ENCODE data around the gene SPEG. TPM values are rescaled to one million over a fixed set of nuclear protein-coding genes. Genes with fewer than 3 reads are reported as not detected.

SPEG gene
- total and polyA plus RNA-seq, 2 of the 8 experiments (the other 6 are each of a cell fraction or from before 2014, with no cell fraction given): 19.9 to 32.0 TPM

- no peak overlapping the region; the same call in 1 of the 2 replicates for H2BK5ac ChIP-seq (ENCODE audit: low read depth, low read length)
- H3K14ac ChIP-seq (ENCODE audit: insufficient read length): no peak overlapping the region
- H3K4ac ChIP-seq (replicated peaks; ENCODE audit: insufficient read length, low read depth, low read length): no peak overlapping the region
- peaks cover 0 to 4% (median 0%) of the 10 kb centered on the region in 4 experiments; a peak in 2 of 7 replicates for H3K27me3 ChIP-seq (replicated peaks in 1 of 4; ENCODE audit: control insufficient read depth in 3 of 4, extremely low read depth in 1 of 4, insufficient read depth in 3 of 4, low read length in 3 of 4)
- no peak overlapping the region; the same call in 1 of the 2 replicates for H2BK15ac ChIP-seq (ENCODE audit: low read length)
- H3K4me1 ChIP-seq (replicated peaks in 1 of 4; ENCODE audit: control insufficient read depth in 3 of 4, insufficient read depth in 4 of 4, low read length in 3 of 4): peaks cover 5 to 28% (median 19%) of the 10 kb centered on the region in 4 experiments
- CTCF ChIA-PET (ENCODE audit: partially characterized antibody): interaction anchor here (0.6 to 113.1 kb wide), 47 partner anchors 8 to 871 kb away, joined by 3 to 7248 read pairs (median 6); partner anchors contain the start of genes ASIC4, DES, GLB1L and GMPPA
- H2AFZ ChIP-seq (ENCODE audit: low read length): no peak overlapping the region
- 11% methylated on average over 45 of the region's 48 CpGs; no CpG with 5 or more reads in 1 of the 2 experiments for WGBS, 2 experiments (ENCODE audit: extremely low coverage in 1 of 2, insufficient coverage in 1 of 2, insufficient read length in 1 of 2, insufficient replicate concordance in 2 of 2, low coverage in 1 of 2, low lambda C conversion rate in 2 of 2, missing lambda C conversion rate in 1 of 2)
- H2BK120ac ChIP-seq (replicated peaks; ENCODE audit: low read depth, low read length): no peak overlapping the region
- POLR2A ChIA-PET (ENCODE audit: partially characterized antibody): interaction anchor here (0.6 to 5.4 kb wide), 11 partner anchors 10 to 154 kb away, joined by 3 to 23 read pairs (median 5); partner anchors contain the start of genes INHA, OBSL1 and STK11IP
- H4K91ac ChIP-seq (replicated peaks; ENCODE audit: insufficient read length, low read length): no peak overlapping the region
- peaks cover 11 to 17% of the 10 kb centered on the region in 2 experiments for H4K20me1 ChIP-seq (replicated peaks in 1 of 2; ENCODE audit: control insufficient read depth in 1 of 2, insufficient read depth in 2 of 2, low read length in 2 of 2)
- H3K79me2 ChIP-seq (ENCODE audit: control insufficient read depth in 1 of 2, insufficient read depth in 2 of 2, low read length in 2 of 2): peaks cover 0 to 6% of the 10 kb centered on the region in 2 experiments; a peak in 1 of 4 replicates
- H3K18ac ChIP-seq (ENCODE audit: extremely low read depth, low read length): no peak overlapping the region
- H3K9ac ChIP-seq (replicated peaks in 1 of 4; ENCODE audit: extremely low read depth in 1 of 4, low read depth in 3 of 4, low read length in 3 of 4): no peak overlapping the region
- H2BK12ac ChIP-seq (ENCODE audit: low read depth, low read length): no peak overlapping the region
- no peak overlapping the region for H4K8ac ChIP-seq (ENCODE audit: extremely low read depth, insufficient read depth, low read length)
- FAIRE-seq: no peak
- no peak overlapping the region for H3K27ac ChIP-seq (ENCODE audit: low read depth, low read length)
- H3K23ac ChIP-seq (ENCODE audit: insufficient read length): no peak overlapping the region
- H2AK5ac ChIP-seq (ENCODE audit: low read depth, low read length): no peak overlapping the region
- peak; percentile 86 to 98 for DNase-seq (ENCODE audit: low read depth in 1 of 2, low spot score in 2 of 2)
- no peak overlapping the region for H2BK20ac ChIP-seq (ENCODE audit: low read length)
- peaks cover 4% of the 10 kb centered on the region; the same call in 1 of the 2 replicates for H3K79me1 ChIP-seq (ENCODE audit: low read depth, low read length)
- H4K5ac ChIP-seq (ENCODE audit: insufficient read length, low read depth, low read length): peak overlapping the region; percentile 38
- no peak overlapping the region for H3K56ac ChIP-seq (replicated peaks; ENCODE audit: insufficient read length, low read depth, low read length)
- no peaks in the 10 kb centered on the region for H3K9me3 ChIP-seq (ENCODE audit: insufficient read depth in 2 of 2, low read depth in 1 of 2, low read length in 1 of 2)
- peak overlapping the region; percentile 4 to 90 (median 46); a peak in 5 of 8 replicates for H3K4me3 ChIP-seq (ENCODE audit: extremely low read depth in 1 of 4, insufficient read depth in 2 of 4, low read depth in 3 of 4, low read length in 4 of 4)
- peaks cover 14% of the 10 kb centered on the region; the same call in 1 of the 2 replicates for H3K23me2 ChIP-seq (ENCODE audit: low read depth, low read length)
- H3K36me3 ChIP-seq (ENCODE audit: control insufficient read depth in 2 of 4, insufficient read depth in 4 of 4, low read length in 3 of 4): peaks cover 4 to 22% (median 12%) of the 10 kb centered on the region in 4 experiments; a peak in 6 of 8 replicates
- peak overlapping the region; percentile 62 to 90 for H3K4me2 ChIP-seq (ENCODE audit: insufficient read depth in 1 of 2, low read depth in 2 of 2, low read length in 2 of 2)
- TF ChIP-seq RFX5 (IDR thresholded peaks at IDR 0.05; ENCODE audit: borderline replicate concordance, low read depth, low read length) (no peak), CTCF (IDR thresholded peaks at IDR 0.05; ENCODE audit: control extremely low read depth in 1 of 3, insufficient read depth in 1 of 3, low read depth in 1 of 3, low read length in 3 of 3) (peak in 2 of 3 experiments; percentile 80 to 81; a peak in 3 of 4 replicates), SUZ12 (IDR thresholded peaks at IDR 0.05; ENCODE audit: low read length) (no peak), POLR2AphosphoS5 (IDR thresholded peaks at IDR 0.05; ENCODE audit: low read depth, low read length) (peak; percentile 44; the same call in 1 of the 2 replicates), SIRT6 (IDR thresholded peaks at IDR 0.05; ENCODE audit: low read length) (no peak), TBP (IDR thresholded peaks at IDR 0.05; ENCODE audit: low read depth, low read length) (peak; percentile 74; the same call in 1 of the 2 replicates), GABPA (IDR thresholded peaks at IDR 0.05; ENCODE audit: borderline replicate concordance, insufficient read depth, low read length) (no peak), TAF7 (optimal IDR thresholded peaks at IDR 0.05; ENCODE audit: borderline replicate concordance, low read depth, low read length) (peak; percentile 88), RXRA (IDR thresholded peaks at IDR 0.05; ENCODE audit: insufficient read depth, low read depth, low read length) (no peak)
Measured at GRCh38 chr2:219541611-219542180, 107.1 kb downstream of the SPEG start.
